Hypothalamus (tissue), 51 donors: ENCODE results near the gene HBS1L.

ENCODE experiments used
- DNase-seq, 51 donors: peaks; one replicate each; lab custom pipeline; 2025; lab: John Stamatoyannopoulos, UW

The HBS1L gene

DNA sequence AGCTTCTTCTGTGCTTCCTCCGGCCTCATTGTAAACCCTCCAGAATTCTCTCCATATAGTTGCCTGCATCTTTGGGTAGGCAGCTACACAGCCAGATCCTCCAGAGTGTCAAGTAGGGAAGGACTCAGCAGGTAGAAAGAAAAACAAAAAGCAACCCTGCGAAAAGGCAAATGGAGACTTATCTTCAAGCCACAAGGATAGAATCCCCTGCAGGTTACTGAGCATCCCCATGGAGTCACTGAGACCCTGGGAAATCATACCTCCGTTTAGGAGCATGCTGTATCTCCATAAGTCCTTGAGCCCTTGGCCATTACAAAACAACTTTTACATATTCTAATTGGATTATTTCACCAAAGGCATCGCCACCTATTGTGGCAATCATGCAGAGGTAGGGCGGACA, 133.3 kb downstream of the HBS1L start:
- no peak for DNase-seq

DNA sequence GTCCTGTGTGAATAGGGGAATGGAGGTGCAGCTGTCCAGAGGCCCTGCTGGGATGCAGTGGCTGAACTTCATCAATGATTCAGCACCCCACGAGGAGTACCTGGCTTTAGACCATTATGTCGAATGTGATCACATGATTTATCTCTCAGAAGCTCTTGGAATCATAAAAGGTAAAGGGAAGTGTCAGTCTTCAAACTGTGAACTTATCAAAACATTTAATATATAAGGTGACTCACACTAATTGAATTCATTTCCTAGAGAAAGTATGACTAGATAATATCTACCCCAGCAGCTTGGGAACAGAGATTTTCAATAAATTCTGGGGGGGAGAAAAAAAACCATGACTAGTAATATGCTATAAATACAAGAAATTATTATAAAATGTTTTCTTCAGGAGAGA, 134.2 kb downstream of the HBS1L start:
- no peak for DNase-seq

DNA sequence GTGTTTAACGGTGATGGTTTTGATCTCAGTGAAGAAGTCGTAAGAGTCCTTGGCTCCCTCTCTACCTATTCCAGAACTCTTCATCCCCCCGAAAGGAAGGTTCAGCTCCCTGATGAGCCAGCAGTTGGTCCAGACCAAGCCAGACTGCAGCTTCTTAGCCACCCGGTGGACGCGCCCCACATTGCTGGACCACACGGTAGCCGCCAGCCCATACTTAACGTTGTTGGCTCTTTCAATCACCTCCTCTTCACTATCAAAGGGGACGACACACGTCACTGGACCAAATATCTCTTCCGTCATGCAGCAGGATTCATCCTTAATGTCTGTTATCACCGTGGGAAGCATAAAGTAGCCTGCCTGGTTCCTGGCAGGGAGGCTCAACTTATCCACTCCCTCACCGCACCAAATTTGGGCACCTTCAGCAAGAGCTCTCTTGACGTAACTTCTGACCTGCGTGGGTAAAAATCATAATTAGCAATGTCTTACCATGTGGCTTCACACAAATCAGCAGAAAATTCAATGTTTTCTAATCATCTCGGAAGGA, 136.1 kb downstream of the HBS1L start:
- no peak for DNase-seq

- DNase-seq = no peak
Measured at GRCh38 chr6:134911547-134911946, 143.1 kb downstream of the HBS1L start.

DNA sequence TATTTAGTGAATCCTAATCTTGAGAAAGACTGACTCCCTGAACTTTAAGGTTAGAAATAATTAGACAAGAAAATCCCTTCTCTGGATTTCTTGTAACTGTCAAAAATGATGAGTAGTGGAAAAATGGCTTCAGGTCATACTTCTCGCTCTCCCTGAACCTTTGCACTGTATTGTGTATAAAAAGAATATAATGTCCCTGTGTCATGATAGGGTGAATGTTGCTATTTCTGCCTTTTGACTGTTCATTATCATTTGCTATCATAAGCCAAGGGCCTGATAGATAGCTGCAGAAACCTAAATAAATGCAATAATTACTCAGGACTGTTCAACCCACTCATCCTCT, 144.1 kb downstream of the HBS1L start:
- DNase-seq = no peak
